HEK293 (cell line): ENCODE results near the gene KCP.

ENCODE experiments used
- CTCF ChIA-PET: fragments of 350-600 bp; formaldehyde crosslinking; extraction: SDS; loops from one replicate; lab custom pipeline; 2021; ENCODE audit warnings: antibody characterized with exemption; lab: Yijun Ruan, JAX
- POLR2A ChIA-PET: fragments of 300-600 bp; formaldehyde crosslinking; extraction: SDS; loops from one replicate; lab custom pipeline; 2020; ENCODE audit warnings: antibody characterized with exemption, inconsistent platforms; lab: Yijun Ruan, JAX
- H3K27ac ChIP-seq: fragments of 200-500 bp; sonication (Bioruptor generic); 2 replicates; pipeline ENCODE4 v1.5.1; 2014; ENCODE audit warnings: low read depth, low read length, control low read depth, inconsistent platforms; ENCODE audit errors: extremely low read depth
- H3K36me3 ChIP-seq, 2 experiments: fragments of 200-500 bp in 1 of 2; sonication (Bioruptor generic) in 1 of 2; 1 replicate in 1 of 2; 2 replicates in 1 of 2; pipeline ENCODE4 v1.5.1; 2014 to 2017; ENCODE audit warnings: inconsistent platforms in 2 of 2, low read length in 2 of 2; ENCODE audit not compliant: control insufficient read depth in 2 of 2, insufficient read depth in 1 of 2
- H3K4me1 ChIP-seq: fragments of 200-500 bp; sonication (Bioruptor generic); 2 replicates; pipeline ENCODE4 v1.5.1; 2014; ENCODE audit warnings: mild to moderate bottlenecking, low read length, inconsistent platforms; ENCODE audit not compliant: control insufficient read depth, insufficient read depth
- H3K4me3 ChIP-seq: 2 replicates; pipeline ENCODE4 v1.5.1; 2011; ENCODE audit warnings: low read depth, mild to moderate bottlenecking, control low read depth, low read length, moderate library complexity
- H3K9me3 ChIP-seq: fragments of 200-500 bp; sonication (Bioruptor generic); 2 replicates; pipeline ENCODE4 v1.5.1; 2014; ENCODE audit warnings: low read depth, low read length, inconsistent platforms; ENCODE audit not compliant: control insufficient read depth, insufficient read depth
- CTCF ChIP-seq: fragments of 450-650 bp; formaldehyde crosslinking; IDR thresholded peaks from 2 replicates; pipeline ENCODE4 v1.5.1; 2016; ENCODE audit warnings: missing biosample characterization, missing genetic modification characterization
- EGR2 ChIP-seq: fragments of 450-650 bp; formaldehyde crosslinking; IDR thresholded peaks from 2 replicates; pipeline ENCODE4 v1.5.1; 2016; ENCODE audit warnings: low read depth, missing biosample characterization, missing genetic modification characterization
- GLIS1 ChIP-seq: fragments of 450-650 bp; formaldehyde crosslinking; IDR thresholded peaks from 2 replicates; pipeline ENCODE4 v1.5.1; 2016; ENCODE audit warnings: missing biosample characterization, missing genetic modification characterization
- GLIS2 ChIP-seq: fragments of 450-650 bp; formaldehyde crosslinking; IDR thresholded peaks from 2 replicates; pipeline ENCODE4 v1.5.1; 2016; ENCODE audit warnings: missing biosample characterization, missing genetic modification characterization
- HIC1 ChIP-seq: fragments of 450-650 bp; formaldehyde crosslinking; IDR thresholded peaks from 2 replicates; pipeline ENCODE4 v1.5.1; 2016; ENCODE audit warnings: missing biosample characterization, missing genetic modification characterization
- KLF7 ChIP-seq: fragments of 450-650 bp; formaldehyde crosslinking; IDR thresholded peaks from 2 replicates; pipeline ENCODE4 v1.5.1; 2016; ENCODE audit warnings: missing biosample characterization, missing genetic modification characterization, borderline replicate concordance
- KLF9 ChIP-seq: fragments of 450-650 bp; formaldehyde crosslinking; IDR thresholded peaks from 2 replicates; pipeline ENCODE4 v1.5.1; 2016; ENCODE audit warnings: missing biosample characterization, missing genetic modification characterization, low read depth
- MYNN ChIP-seq: fragments of 450-650 bp; formaldehyde crosslinking; IDR thresholded peaks from 2 replicates; pipeline ENCODE4 v1.5.1; 2016; ENCODE audit warnings: missing biosample characterization, missing genetic modification characterization, borderline replicate concordance
- PATZ1 ChIP-seq: fragments of 450-650 bp; formaldehyde crosslinking; IDR thresholded peaks from 2 replicates; pipeline ENCODE4 v1.5.1; 2016; ENCODE audit warnings: missing biosample characterization, missing genetic modification characterization
- ZBTB48 ChIP-seq: fragments of 450-650 bp; formaldehyde crosslinking; IDR thresholded peaks from 2 replicates; pipeline ENCODE4 v1.5.1; 2016; ENCODE audit warnings: missing biosample characterization, missing genetic modification characterization
- ZFHX2 ChIP-seq: fragments of 450-650 bp; formaldehyde crosslinking; conservative IDR thresholded peaks from 2 replicates; pipeline ENCODE4 v1.5.1; 2016; ENCODE audit warnings: missing biosample characterization, missing genetic modification characterization
- ZNF214 ChIP-seq: fragments of 450-650 bp; formaldehyde crosslinking; IDR thresholded peaks from 2 replicates; pipeline ENCODE4 v1.5.1; 2017; ENCODE audit warnings: missing biosample characterization, mild to moderate bottlenecking, missing genetic modification characterization, borderline replicate concordance
- ZNF302 ChIP-seq: fragments of 450-650 bp; formaldehyde crosslinking; IDR thresholded peaks from 2 replicates; pipeline ENCODE4 v1.5.1; 2016; ENCODE audit warnings: missing biosample characterization, missing genetic modification characterization, low read depth
- ZNF398 ChIP-seq: fragments of 450-650 bp; formaldehyde crosslinking; IDR thresholded peaks from 2 replicates; pipeline ENCODE4 v1.5.1; 2017; ENCODE audit warnings: missing biosample characterization, missing genetic modification characterization
- ZNF501 ChIP-seq: fragments of 450-650 bp; formaldehyde crosslinking; IDR thresholded peaks from 2 replicates; pipeline ENCODE4 v1.5.1; 2016; ENCODE audit warnings: missing biosample characterization, missing genetic modification characterization
- ZSCAN30 ChIP-seq: fragments of 450-650 bp; IDR thresholded peaks from 2 replicates; pipeline ENCODE4 v1.5.1; 2018; ENCODE audit warnings: missing biosample characterization, mild to moderate bottlenecking, missing genetic modification characterization, moderate library complexity

The KCP gene

GRCh38 chr7:128841921-128842673 is 68.4 kb downstream of the KCP start:
- H3K4me3 ChIP-seq, result no peak overlapping the region
- CTCF ChIA-PET, result interaction anchor here (0.6 to 3.1 kb wide), 12 partner anchors 8 to 445 kb away, joined by 3 to 17 read pairs (median 4); partner anchors contain the start of gene ATP6V1F
- TF ChIP-seq ZSCAN30 (tag by site-specific recombination), result 0 out of 2 replicates have a peak, but pooled peaks have one; percentile 26
- 0 out of 2 replicates have a peak, but pooled peaks have one; percentile 48 for TF ChIP-seq EGR2 (tag by site-specific recombination)
- TF ChIP-seq ZNF501 (tag by site-specific recombination), result 0 out of 2 replicates have a peak, but pooled peaks have one; percentile 31
- TF ChIP-seq GLIS2, result peak; percentile 73
- no peak for TF ChIP-seq MYNN (tag by site-specific recombination)
- no peak for TF ChIP-seq ZNF214 (tag by site-specific recombination)
- peak; percentile 84 for TF ChIP-seq PATZ1
- TF ChIP-seq HIC1 (tag by site-specific recombination), result 0 out of 2 replicates have a peak, but pooled peaks have one; percentile 49
- TF ChIP-seq ZNF398, result 0 out of 2 replicates have a peak, but pooled peaks have one; percentile 23
- peak; percentile 47; the same call in 1 of the 2 replicates for TF ChIP-seq GLIS1 (tag by site-specific recombination)
- TF ChIP-seq ZFHX2, result peak; percentile 63
- TF ChIP-seq ZNF302 (tag by site-specific recombination), result no peak
- TF ChIP-seq ZBTB48 (tag by site-specific recombination), result 0 out of 2 replicates have a peak, but pooled peaks have one; percentile 19
- TF ChIP-seq KLF9 (tag by site-specific recombination), result peak; percentile 43; the same call in 1 of the 2 replicates
- no peak for TF ChIP-seq KLF7 (tag by site-specific recombination)
- TF ChIP-seq CTCF, result peak; percentile 72; the same call in 1 of the 2 replicates
- TF ChIP-seq, all 188 proteins: peak for 12
- Histone ChIP-seq H3K4me1 (no peaks in the 10 kb centered on the region), H3K9me3 (no peaks in the 10 kb centered on the region), H3K36me3 (peaks cover 0 to 98% of the 10 kb centered on the region in 2 experiments; a peak in 1 of 3 replicates), H3K27ac (no peak overlapping the region)
- POLR2A ChIA-PET, result no interaction called here
